Activated naive CD8-positive, alpha-beta T cell treated with anti-CD3 and anti-CD28 coated beads, Interleukin-2, amount 10 ng/mL, durations not matched to agents 7 days and 5 days (primary cell): ENCODE measurements around the gene UBB. TPM values are rescaled to one million over a fixed set of nuclear protein-coding genes. Genes with fewer than 3 reads are reported as not detected.

Source experiments
- ATAC-seq: fragments of 150-1000 bp; cut with Tn5 transposase; one replicate; pipeline ENCODE4 v1.10.0; 2021; ENCODE audit warnings: low read depth, moderate library complexity
- POLR2A ChIA-PET: fragments of 350-600 bp; sonication (Branson Sonifier 250); formaldehyde crosslinking; loops from one replicate; lab custom pipeline; 2021; ENCODE audit warnings: antibody characterized with exemption; lab: Charles Lee
- DNase-seq: peaks from one replicate; pipeline ENCODE4 v3.0.0; 2021
- H3K27ac Mint-ChIP-seq: one replicate; pipeline ENCODE4 v1.8.0; 2022; ENCODE audit warnings: mild to moderate bottlenecking, mixed read lengths
- H3K27me3 Mint-ChIP-seq: one replicate; pipeline ENCODE4 v1.8.0; 2022; ENCODE audit warnings: mild to moderate bottlenecking, moderate library complexity, mixed read lengths
- H3K36me3 Mint-ChIP-seq: one replicate; pipeline ENCODE4 v1.8.0; 2021; ENCODE audit warnings: mild to moderate bottlenecking, mixed read lengths
- H3K4me1 Mint-ChIP-seq: one replicate; pipeline ENCODE4 v1.8.0; 2021; ENCODE audit warnings: mixed read lengths
- H3K4me3 Mint-ChIP-seq: one replicate; pipeline ENCODE4 v1.8.0; 2022; ENCODE audit warnings: mild to moderate bottlenecking, moderate library complexity, mixed read lengths
- H3K9me3 Mint-ChIP-seq: one replicate; pipeline ENCODE4 v1.8.0; 2021; ENCODE audit warnings: mixed read lengths
- total RNA-seq, 2 experiments: library from RNA; stranded (reverse); gene quantifications; one replicate each; pipeline ENCODE4 v1.2.3, GENCODE V29; 2021

The UBB gene
- total RNA-seq, 2 experiments from 2014 or later, result 1,069 to 1,087 TPM

GRCh38 chr17:16428098-16428882, 47.4 kb downstream of the UBB start:
- H3K4me3 Mint-ChIP-seq, result no peak overlapping the region
- H3K27me3 Mint-ChIP-seq, result no peaks in the 10 kb centered on the region
- peak; percentile 58 for DNase-seq
- ATAC-seq, result peak; percentile 70
- peaks cover 4% of the 10 kb centered on the region for H3K4me1 Mint-ChIP-seq
- POLR2A ChIA-PET, result interaction anchor here (0.7 to 4.0 kb wide), 5 partner anchors 8 to 48 kb away, joined by 3 to 20 read pairs (median 3); partner anchors contain the start of gene UBB
- peaks cover 12% of the 10 kb centered on the region for H3K36me3 Mint-ChIP-seq
- H3K9me3 Mint-ChIP-seq, result no peaks in the 10 kb centered on the region
- H3K27ac Mint-ChIP-seq, result no peak overlapping the region

GRCh38 chr17:16429083-16429482, 48.2 kb downstream of the UBB start:
- peaks cover 4% of the 10 kb centered on the region for H3K4me1 Mint-ChIP-seq
- POLR2A ChIA-PET, result interaction anchor here (0.6 to 4.0 kb wide), 3 partner anchors 9 to 216 kb away, joined by 3 to 20 read pairs (median 4); partner anchors contain the start of gene TRPV2
- H3K9me3 Mint-ChIP-seq, result no peaks in the 10 kb centered on the region
- no peaks in the 10 kb centered on the region for H3K27me3 Mint-ChIP-seq
- DNase-seq, result no peak
- H3K27ac Mint-ChIP-seq, result no peak overlapping the region
- H3K36me3 Mint-ChIP-seq, result peaks cover 12% of the 10 kb centered on the region
- no peak for ATAC-seq
- H3K4me3 Mint-ChIP-seq, result no peak overlapping the region

GRCh38 chr17:16430650-16431049, 49.8 kb downstream of the UBB start:
- no peaks in the 10 kb centered on the region for H3K9me3 Mint-ChIP-seq
- peaks cover 10% of the 10 kb centered on the region for H3K36me3 Mint-ChIP-seq
- peaks cover 4% of the 10 kb centered on the region for H3K4me1 Mint-ChIP-seq
- no peak overlapping the region for H3K4me3 Mint-ChIP-seq
- H3K27ac Mint-ChIP-seq, result no peak overlapping the region
- ATAC-seq (no peak), DNase-seq (no peak)
- POLR2A ChIA-PET, result interaction anchor here (4.0 kb wide), 1 partner anchor 8 kb away, joined by 20 read pairs; no protein-coding TSS in a partner anchor
- no peaks in the 10 kb centered on the region for H3K27me3 Mint-ChIP-seq

GRCh38 chr17:16432017-16432416, 51.1 kb downstream of the UBB start:
- H3K36me3 Mint-ChIP-seq, result peaks cover 5% of the 10 kb centered on the region
- POLR2A ChIA-PET, result interaction anchor here (1.2 kb wide), 1 partner anchor 15 kb away, joined by 12 read pairs; no protein-coding TSS in a partner anchor
- DNase-seq, result no peak

More at GRCh38 chr17:16432017-16432416, 51.1 kb downstream of the UBB start:
- Mint-ChIP-seq H3K27ac (no peak overlapping the region), H3K27me3 (no peaks in the 10 kb centered on the region), H3K4me1 (peaks cover 4% of the 10 kb centered on the region), H3K4me3 (no peak overlapping the region), H3K9me3 (no peaks in the 10 kb centered on the region)
- no peak for ATAC-seq

Other genes with a start within 250 kb of the UBB start
- 100 to 1,000 TPM; 157 to 161 TPM for gene NCOR1, start 165.6 kb upstream of the UBB start, total RNA-seq
- gene PIGL, start 163.9 kb upstream of the UBB start, total RNA-seq, result 10 to 100 TPM; 42.1 to 43.3 TPM
- gene CENPV, start 27.6 kb upstream of the UBB start, total RNA-seq, result 10 to 100 TPM; 18.6 to 19.7 TPM
- 100 to 1,000 TPM in 1 of 2 experiments, 10 to 100 TPM in 1; 97.0 to 107 TPM for gene TRPV2, start 34.5 kb downstream of the UBB start, total RNA-seq
- 1 to 10 TPM; 5.5 to 6.2 TPM for gene LRRC75A, start 111.1 kb downstream of the UBB start, total RNA-seq
- 10 to 100 TPM in 1 of 2 experiments, 1 to 10 TPM in 1; 9.7 to 13.0 TPM for gene ZNF287, start 188.1 kb downstream of the UBB start, total RNA-seq